HG02973 (cell line): ENCODE results near the gene OGFOD2.

ENCODE experiments used
- ATAC-seq: cut with Tn5 transposase; IDR thresholded peaks from one replicate; pipeline ENCODE4 v1.9.1; 2021; ENCODE audit warnings: moderate library complexity; ENCODE audit not compliant: unreplicated experiment

Gene OGFOD2

GRCh38 chr12:122976648-122976975, 1.6 kb downstream of the OGFOD2 start:
- no peak for ATAC-seq

GRCh38 chr12:122977153-122977552, 2.1 kb downstream of the OGFOD2 start:
- ATAC-seq: no peak

GRCh38 chr12:122977655-122978392, 2.8 kb downstream of the OGFOD2 start:
- ATAC-seq: no peak

- no peak for ATAC-seq
These were observed 3.5 kb downstream of the OGFOD2 start for GRCh38 chr12:122978507-122978955.

GRCh38 chr12:122979001-122979907, 4.2 kb downstream of the OGFOD2 start:
- ATAC-seq: no peak

GRCh38 chr12:122979908-122980182, 4.8 kb downstream of the OGFOD2 start:
- no peak for ATAC-seq

GRCh38 chr12:122980183-122981035, 5.4 kb downstream of the OGFOD2 start, which contains the start of gene ARL6IP4:
Gene ARL6IP4 (plus strand): TSS chr12:122980681. CDS start chr12:122981140, 459 bp downstream.
- no peak for ATAC-seq

GRCh38 chr12:122981036-122981471, 6.0 kb downstream of the OGFOD2 start:
- ATAC-seq: no peak

- ATAC-seq: no peak
These were observed 6.8 kb downstream of the OGFOD2 start for GRCh38 chr12:122981587-122982476.

- no peak for ATAC-seq
These were observed 7.4 kb downstream of the OGFOD2 start for GRCh38 chr12:122982477-122982815.

GRCh38 chr12:122982963-122983788, 8.1 kb downstream of the OGFOD2 start:
- ATAC-seq: no peak

GRCh38 chr12:122983789-122984515, 8.9 kb downstream of the OGFOD2 start:
- ATAC-seq: no peak

- no peak for ATAC-seq
These were observed 9.7 kb downstream of the OGFOD2 start for GRCh38 chr12:122984612-122985337.

GRCh38 chr12:122985338-122986257, 10.6 kb downstream of the OGFOD2 start:
- no peak for ATAC-seq

GRCh38 chr12:122986258-122986871, 11.3 kb downstream of the OGFOD2 start:
- no peak for ATAC-seq

- no peak for ATAC-seq
These were observed 12.3 kb downstream of the OGFOD2 start for GRCh38 chr12:122987086-122987951.
